Measurements from ENCODE around the gene PIP5K1C.
A peak's percentile ranks its signal among the peaks of the same experiment; 100 is the strongest.
"Not testable (repeated sequence)": the region's sequence is repeated elsewhere in the genome, so short reads cannot be mapped to it uniquely, and the experiment has no call there.

The PIP5K1C gene

GRCh38 chr19:3674784-3675543 is 25.3 kb downstream of the PIP5K1C start:
- no peak for DNase-seq (ENCODE audit: low read depth in 2 of 2)

DNA sequence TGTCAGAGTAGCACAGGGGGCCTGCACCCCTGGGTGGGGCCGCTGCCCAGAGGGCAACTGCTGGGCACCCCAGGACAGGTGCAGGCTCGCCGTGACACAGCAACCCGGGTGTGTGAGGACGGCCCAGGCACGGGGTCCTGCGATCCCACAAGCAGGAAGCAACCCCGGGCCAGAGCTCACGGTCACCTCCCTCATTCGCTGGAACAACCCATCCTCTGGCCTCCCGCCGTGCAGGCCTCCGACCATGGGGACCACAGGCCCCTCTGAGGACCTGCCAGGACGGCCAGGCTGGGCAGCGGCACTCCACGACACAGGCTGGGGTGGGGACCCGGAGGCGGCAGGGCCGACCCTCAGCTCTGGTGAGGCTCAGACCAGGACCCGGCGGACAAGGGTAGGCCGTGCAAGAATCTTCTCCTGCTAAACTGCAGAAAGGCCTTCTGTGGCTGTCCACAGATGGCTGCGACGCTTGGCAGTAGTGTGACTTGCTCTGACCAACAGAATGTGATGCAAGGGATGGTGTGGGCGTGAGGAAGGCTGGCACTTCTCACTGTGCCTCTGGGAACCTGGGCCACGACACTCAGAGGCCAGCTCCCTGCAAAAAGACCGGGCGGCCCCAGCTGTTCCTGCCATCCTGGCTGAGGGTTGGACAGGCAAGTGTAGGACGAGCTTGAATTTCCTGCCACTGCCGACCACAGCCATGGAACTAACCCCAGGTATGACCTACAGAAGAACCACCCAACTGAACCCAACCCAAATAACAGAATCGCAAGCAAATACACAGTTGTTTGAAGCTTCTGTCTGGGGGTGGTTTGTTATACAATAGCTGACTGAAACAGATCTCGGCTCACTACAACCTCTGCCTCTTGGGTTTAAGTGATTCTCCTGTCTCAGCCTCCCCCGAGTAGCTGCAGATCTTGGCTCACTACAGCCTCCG is 26.5 kb downstream of the PIP5K1C start:
- DNase-seq (ENCODE audit: low read depth in 2 of 2), result no peak

GRCh38 chr19:3672993-3673392 is 27.3 kb downstream of the PIP5K1C start:
- no peak for DNase-seq (ENCODE audit: low read depth in 2 of 2)

GRCh38 chr19:3672575-3672948 is 27.7 kb downstream of the PIP5K1C start:
- no peak for DNase-seq (ENCODE audit: low read depth in 2 of 2)

GRCh38 chr19:3671680-3672574 is 28.3 kb downstream of the PIP5K1C start:
- DNase-seq (ENCODE audit: low read depth in 2 of 2), result no peak

- no peak for DNase-seq (ENCODE audit: low read depth in 2 of 2)
Measured at GRCh38 chr19:3670796-3671679, 29.2 kb downstream of the PIP5K1C start.

DNA sequence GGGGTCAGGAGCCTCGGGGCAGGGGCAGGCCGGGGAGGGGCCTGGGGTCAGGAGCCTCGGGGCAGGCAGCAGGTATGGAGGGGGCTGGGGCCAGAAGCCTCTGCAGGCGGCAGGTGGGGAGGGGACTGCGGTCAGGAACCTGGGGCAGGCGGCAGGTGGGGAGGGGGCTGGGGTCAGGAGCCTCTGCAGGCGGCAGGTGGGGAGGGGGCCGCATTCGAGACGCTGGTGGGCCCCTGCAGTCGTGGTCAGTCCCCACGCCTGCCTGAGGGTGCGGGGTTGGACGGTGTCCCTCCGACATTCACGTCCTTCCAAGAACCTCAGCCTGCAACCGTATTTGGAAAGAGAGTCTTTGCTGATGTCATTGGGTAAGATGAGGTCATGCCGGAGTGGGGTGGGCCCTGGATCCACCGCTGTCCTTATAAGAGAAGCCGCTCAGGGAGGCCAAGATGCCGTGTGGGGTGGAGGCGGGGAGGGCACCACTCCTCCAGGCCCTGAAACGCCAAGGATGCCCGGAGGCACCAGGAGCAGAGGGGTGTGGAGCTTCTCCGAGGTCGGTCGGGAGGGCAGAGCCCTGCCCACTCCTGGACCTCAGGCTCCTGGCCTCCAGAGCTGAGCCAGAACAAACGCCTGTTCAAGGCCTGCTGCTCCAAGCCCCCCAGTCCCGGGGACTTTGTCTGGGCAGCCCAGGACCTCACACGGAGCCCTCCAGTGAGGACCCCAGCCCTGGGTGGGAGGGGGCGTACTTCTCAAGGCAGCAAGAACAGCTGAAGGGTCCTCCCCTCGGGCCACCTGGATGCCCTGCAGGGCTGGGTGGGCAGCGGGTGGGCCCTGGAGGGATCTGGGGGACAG is 30.1 kb downstream of the PIP5K1C start:
- DNase-seq (ENCODE audit: low read depth in 2 of 2), result no peak

DNA sequence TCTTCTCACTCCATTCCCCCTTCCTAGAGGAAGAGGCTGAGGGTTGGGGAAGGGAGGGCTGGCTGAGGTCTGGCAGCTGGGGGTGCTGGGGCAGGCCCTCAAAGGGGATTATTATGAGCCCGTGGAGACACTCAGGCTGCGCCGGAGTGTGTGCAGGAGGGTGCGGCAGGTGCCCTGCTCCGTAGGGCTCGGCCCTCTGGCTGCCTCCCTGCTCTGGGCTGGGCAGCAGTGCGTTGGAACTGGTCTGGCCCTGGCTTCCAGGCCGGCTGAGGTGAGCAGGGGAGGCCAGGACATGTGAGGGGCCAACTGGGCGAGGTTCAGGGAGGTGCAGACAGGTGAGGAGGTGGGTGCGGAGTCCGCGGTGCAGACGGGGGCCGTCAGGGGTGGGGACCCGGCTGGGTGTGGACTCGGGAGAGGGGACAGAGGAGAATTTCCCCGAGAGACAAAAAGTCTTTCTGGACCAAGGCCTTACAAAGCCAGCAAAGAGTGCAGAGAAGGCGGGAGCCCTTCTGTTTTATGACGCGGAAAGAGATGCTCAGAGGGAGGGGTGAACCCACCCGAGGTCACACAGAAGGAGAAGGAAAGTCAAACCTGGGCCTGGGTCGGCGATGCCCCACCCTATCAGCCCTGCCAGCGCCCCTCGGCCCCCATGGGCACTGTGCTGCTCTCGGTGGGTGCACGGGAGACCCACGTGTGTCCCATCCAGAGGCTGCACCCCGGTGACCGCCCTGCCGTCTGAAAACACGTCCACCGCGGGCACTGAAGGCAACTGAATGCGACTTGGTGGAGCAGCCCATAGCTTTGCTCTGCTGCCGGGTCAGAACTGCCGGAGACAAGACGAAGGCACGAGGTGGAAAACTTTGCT is 31.0 kb downstream of the PIP5K1C start:
- DNase-seq (ENCODE audit: low read depth in 2 of 2), result no peak

DNA sequence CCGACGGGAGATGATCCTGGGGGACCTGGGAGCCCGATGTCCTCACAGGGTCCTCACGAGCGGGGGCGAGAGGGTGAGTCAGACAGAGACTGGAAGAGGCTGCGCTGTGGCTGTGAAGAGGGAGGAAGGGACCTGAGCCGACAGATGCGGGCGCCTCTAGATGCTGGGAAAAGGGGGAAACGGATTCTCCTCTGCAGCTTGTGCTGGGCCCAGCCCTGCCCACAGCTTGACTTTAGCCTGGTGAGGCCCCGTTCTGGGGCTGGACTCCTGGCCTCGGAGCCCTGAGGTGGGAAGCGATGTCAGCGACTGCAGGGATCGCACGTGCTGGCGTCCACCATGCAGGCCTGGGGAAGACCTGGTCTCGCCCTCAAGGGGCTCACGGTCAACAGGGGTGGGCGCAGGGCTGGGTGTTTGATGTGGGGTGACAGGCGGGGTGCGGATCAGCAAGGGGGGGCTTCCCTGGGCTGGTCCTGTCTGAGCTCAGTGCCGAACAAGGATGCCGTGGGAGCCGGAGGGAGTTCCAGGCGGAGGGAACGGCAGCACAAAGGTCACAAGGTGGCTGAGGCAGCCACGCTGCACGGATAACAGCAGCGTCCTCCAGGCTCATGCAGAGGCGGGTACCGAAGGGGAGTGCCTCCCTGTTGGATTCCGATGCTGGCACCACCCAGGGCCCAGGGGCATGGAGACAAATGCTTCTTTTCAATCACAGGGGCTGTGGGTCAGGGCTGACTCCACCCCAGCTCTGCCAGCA is 31.8 kb downstream of the PIP5K1C start:
- DNase-seq (ENCODE audit: low read depth in 2 of 2), result no peak

- DNase-seq (ENCODE audit: low read depth in 2 of 2), result no peak
Measured at GRCh38 chr19:3667766-3668165, 32.5 kb downstream of the PIP5K1C start.

- no peak for DNase-seq (ENCODE audit: low read depth in 2 of 2)
Measured at GRCh38 chr19:3667037-3667638, 33.1 kb downstream of the PIP5K1C start.

- DNase-seq (ENCODE audit: low read depth in 2 of 2), result not testable (repeated sequence)
Measured at GRCh38 chr19:3666545-3666856, 33.8 kb downstream of the PIP5K1C start.

DNA sequence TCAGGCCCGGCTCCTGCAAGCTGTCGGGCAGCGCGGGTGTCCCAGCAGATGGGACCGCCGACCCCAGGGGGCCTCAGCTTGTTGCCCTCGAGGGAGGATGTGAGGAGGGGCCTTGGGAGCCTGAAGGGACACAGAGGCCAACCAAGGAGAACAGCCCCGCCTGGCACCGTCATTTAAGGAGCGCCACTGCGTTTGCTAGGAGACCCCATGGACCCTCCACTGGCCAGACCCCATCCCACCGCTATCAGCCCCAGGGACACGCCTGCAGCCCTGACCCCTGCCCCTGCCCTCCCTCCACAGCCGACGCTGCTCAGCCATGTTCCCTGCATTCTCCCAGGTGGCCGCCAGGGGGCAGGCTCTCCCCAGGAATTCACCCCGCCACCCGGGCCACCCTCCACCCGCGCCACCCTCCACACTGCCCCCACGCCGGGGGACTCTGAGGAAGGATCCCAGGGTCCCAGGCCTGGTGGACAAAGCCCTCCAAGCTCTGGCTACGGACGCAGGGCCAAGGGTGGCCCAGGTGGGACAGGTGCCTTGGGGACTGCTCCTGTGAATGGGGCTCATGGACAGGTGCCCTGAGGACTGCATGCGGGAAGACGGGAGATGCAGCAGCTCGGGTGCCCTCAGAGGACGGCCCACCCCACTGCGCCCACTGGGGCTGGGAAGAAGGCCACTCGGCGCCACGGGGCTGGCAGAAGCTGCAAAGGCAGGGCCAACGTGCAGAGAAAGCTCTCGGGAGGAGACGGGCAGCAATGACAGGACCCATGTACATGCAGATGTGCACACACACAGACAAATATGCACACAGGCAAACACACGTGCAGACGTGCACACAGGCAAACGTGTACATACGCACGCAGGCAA is 34.4 kb downstream of the PIP5K1C start:
- peak; percentile 57 to 68 for DNase-seq (ENCODE audit: low read depth in 2 of 2)

DNA sequence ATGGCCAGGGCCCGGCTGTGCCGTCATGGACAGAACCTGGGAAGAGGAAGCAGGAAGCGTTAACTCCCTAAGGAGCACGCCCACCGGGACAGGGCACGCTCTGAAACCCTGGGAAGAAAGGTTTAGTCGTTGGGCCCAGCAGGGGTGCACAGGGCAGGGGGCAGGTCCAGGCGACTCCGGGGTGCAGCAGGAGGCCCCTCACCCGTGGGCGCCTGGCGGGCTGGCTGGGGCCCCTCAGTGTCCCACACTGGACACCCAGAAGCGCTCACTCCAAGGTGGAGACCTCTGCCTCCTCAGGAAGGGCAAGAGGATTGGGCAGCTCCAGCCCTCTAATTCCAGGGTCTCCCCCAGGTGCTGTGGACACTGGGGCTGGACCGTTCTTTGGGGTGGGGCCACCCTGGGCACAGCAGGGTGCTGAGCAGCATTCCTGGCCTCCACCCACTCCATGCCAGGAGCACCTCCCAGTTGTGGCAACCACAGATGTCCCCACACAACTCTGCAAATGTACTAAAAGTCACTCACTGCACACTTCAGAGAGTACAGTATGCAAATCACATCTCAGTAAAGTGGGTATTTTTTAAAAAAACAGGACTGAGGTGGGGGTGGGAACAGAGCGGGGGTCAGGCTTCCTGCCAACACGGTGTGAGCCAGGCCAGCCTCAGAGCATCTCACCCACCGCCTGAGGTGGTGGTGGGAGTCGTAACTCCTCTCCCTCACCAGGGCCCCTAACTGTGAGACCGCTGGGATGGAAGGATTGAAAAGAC is 35.2 kb downstream of the PIP5K1C start:
- DNase-seq (ENCODE audit: low read depth in 2 of 2), result no peak

DNA sequence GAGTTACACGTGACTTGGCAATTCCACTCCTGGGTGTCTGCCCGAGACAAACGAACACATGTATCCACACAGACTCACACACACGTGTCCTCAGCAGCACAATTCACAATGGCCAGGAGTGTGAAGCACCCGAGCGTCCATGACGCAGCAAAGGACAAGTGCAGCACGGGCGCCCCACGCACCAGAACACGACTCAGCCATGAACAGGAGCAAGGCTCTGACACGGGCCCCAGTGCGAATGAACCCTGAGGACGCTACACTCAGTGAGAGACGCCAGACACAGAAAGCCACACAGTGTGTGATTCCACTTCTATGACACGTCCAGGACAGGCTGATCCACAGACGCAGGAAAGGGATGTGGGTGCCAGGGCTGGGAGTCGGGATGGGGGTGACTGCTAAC is 36.4 kb downstream of the PIP5K1C start:
- DNase-seq (ENCODE audit: low read depth in 2 of 2), result no peak
